ENCODE measurements around the gene SEMG2. TPM values are rescaled to one million over a fixed set of nuclear protein-coding genes. Genes with fewer than 3 reads are reported as not detected.

Gene SEMG2
- total and polyA plus RNA-seq, 10 of the 15 experiments (the other 5 are each of a cell fraction or from before 2014, with no cell fraction given) = not detected

DNA sequence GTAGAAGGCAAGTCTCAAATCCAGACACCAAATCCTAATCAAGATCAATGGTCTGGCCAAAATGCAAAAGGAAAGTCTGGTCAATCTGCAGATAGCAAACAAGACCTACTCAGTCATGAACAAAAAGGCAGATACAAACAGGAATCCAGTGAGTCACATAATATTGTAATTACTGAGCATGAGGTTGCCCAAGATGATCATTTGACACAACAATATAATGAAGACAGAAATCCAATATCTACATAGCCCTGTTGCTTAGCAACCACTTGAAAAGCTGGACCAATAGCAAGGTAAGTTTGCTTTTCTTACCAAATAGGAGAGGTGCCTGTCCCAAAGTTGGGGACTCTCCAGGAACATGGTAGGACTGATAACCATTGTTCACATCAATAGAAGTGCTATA is 2.0 kb downstream of the SEMG2 start:
- no peaks in the 10 kb centered on the region for H4K20me1 ChIP-seq (ENCODE audit: control insufficient read depth, insufficient read depth)
- TF ChIP-seq CREM (IDR thresholded peaks at IDR 0.05; ENCODE audit: low read depth) (no peak), EED (IDR thresholded peaks at IDR 0.05; ENCODE audit: low read depth) (no peak), MTA2 (IDR thresholded peaks at IDR 0.05; ENCODE audit: low read depth) (no peak)

DNA sequence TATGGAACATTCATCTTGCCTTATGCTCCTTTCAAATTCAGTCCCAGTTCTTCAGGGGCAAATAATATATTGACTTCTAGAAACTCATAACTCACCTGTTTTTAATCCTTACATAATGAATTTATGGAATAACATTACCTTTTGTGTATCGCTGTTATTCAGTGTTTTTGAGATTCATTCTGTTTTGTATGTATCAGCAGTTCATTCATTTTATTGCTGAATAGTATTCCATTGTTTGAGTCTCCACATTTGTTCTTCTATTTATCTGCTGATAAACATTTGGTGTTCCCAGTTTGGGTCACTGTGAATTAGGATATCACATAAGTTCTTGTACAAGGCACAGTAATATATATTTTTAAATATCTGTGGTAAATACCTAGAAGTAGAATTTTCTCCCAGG is 5.1 kb downstream of the SEMG2 start:
- Histone ChIP-seq H3K27ac (ENCODE audit: control insufficient read depth, insufficient read depth) (no peak overlapping the region), H3K36me3 (ENCODE audit: control insufficient read depth in 2 of 2, insufficient read depth in 2 of 2, low read length in 1 of 2) (no peaks in the 10 kb centered on the region), H4K20me1 (ENCODE audit: control insufficient read depth, insufficient read depth) (no peaks in the 10 kb centered on the region), H3K4me2 (ENCODE audit: control insufficient read depth, insufficient read depth) (no peak overlapping the region), H3K4me1 (ENCODE audit: control insufficient read depth, insufficient read depth, low read length) (no peaks in the 10 kb centered on the region), H3K9ac (ENCODE audit: control insufficient read depth, insufficient read depth, low read length) (no peak overlapping the region), H3K79me2 (ENCODE audit: control insufficient read depth, insufficient read depth, low read length) (no peaks in the 10 kb centered on the region), H3K9me3 (replicated peaks; ENCODE audit: control insufficient read depth, insufficient read depth, low read length) (no peaks in the 10 kb centered on the region), H3K4me3 (no peak overlapping the region), H3K27me3 (replicated peaks in 1 of 2; ENCODE audit: control insufficient read depth in 2 of 2, insufficient read depth in 2 of 2, low read length in 1 of 2) (no peaks in the 10 kb centered on the region; a peak in 1 of 4 replicates), H2AFZ (ENCODE audit: control insufficient read depth, low read depth, low read length) (no peak overlapping the region)
- POLR2A ChIA-PET = no interaction called here
- in situ Hi-C loops (cut with MboI) (no loop called here), intact Hi-C loops (cut with micrococcal nuclease; ENCODE audit: unreplicated experiment) (no loop called here)
- RAD21 ChIA-PET (ENCODE audit: unreplicated experiment) = no interaction called here
- SMC1A ChIA-PET (ENCODE audit: uncharacterized antibody, unreplicated experiment) = no interaction called here
- FAIRE-seq (no peak), ATAC-seq (no peak), DNase-seq (ENCODE audit: low read depth, low spot score) (no peak)
- WGBS (ENCODE audit: insufficient coverage, insufficient replicate concordance, low lambda C conversion rate, missing lambda C conversion rate) = 83% methylated on average over 1 of the region's 1 CpG
- no TSS peak for BruUV-seq (replicated peaks)
- CTCF ChIA-PET = no interaction called here
- TF ChIP-seq, protein P1, sequence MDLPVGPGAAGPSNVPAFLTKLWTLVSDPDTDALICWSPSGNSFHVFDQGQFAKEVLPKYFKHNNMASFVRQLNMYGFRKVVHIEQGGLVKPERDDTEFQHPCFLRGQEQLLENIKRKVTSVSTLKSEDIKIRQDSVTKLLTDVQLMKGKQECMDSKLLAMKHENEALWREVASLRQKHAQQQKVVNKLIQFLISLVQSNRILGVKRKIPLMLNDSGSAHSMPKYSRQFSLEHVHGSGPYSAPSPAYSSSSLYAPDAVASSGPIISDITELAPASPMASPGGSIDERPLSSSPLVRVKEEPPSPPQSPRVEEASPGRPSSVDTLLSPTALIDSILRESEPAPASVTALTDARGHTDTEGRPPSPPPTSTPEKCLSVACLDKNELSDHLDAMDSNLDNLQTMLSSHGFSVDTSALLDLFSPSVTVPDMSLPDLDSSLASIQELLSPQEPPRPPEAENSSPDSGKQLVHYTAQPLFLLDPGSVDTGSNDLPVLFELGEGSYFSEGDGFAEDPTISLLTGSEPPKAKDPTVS (IDR thresholded peaks at IDR 0.05; ENCODE audit: low read depth, low read length) = no peak
- TF ChIP-seq SIX5 (IDR thresholded peaks at IDR 0.05; ENCODE audit: low read depth, low read length, severe bottlenecking) (no peak), GATAD2B (conservative IDR thresholded peaks at IDR 0.05; ENCODE audit: low read depth) (no peak), CREB1 (IDR thresholded peaks at IDR 0.05; ENCODE audit: low read depth) (no peak), NR2C2 (IDR thresholded peaks at IDR 0.05; ENCODE audit: borderline replicate concordance, control insufficient read depth, insufficient read length, low read depth) (no peak), SREBF2 (IDR thresholded peaks at IDR 0.05; ENCODE audit: low read length) (no peak), RELA (IDR thresholded peaks at IDR 0.05; ENCODE audit: borderline replicate concordance, partially characterized antibody) (no peak)
- TF ChIP-seq, protein P2, sequence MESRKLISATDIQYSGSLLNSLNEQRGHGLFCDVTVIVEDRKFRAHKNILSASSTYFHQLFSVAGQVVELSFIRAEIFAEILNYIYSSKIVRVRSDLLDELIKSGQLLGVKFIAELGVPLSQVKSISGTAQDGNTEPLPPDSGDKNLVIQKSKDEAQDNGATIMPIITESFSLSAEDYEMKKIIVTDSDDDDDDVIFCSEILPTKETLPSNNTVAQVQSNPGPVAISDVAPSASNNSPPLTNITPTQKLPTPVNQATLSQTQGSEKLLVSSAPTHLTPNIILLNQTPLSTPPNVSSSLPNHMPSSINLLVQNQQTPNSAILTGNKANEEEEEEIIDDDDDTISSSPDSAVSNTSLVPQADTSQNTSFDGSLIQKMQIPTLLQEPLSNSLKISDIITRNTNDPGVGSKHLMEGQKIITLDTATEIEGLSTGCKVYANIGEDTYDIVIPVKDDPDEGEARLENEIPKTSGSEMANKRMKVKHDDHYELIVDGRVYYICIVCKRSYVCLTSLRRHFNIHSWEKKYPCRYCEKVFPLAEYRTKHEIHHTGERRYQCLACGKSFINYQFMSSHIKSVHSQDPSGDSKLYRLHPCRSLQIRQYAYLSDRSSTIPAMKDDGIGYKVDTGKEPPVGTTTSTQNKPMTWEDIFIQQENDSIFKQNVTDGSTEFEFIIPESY (IDR thresholded peaks at IDR 0.05) = no peak
- TF ChIP-seq, protein P3, sequence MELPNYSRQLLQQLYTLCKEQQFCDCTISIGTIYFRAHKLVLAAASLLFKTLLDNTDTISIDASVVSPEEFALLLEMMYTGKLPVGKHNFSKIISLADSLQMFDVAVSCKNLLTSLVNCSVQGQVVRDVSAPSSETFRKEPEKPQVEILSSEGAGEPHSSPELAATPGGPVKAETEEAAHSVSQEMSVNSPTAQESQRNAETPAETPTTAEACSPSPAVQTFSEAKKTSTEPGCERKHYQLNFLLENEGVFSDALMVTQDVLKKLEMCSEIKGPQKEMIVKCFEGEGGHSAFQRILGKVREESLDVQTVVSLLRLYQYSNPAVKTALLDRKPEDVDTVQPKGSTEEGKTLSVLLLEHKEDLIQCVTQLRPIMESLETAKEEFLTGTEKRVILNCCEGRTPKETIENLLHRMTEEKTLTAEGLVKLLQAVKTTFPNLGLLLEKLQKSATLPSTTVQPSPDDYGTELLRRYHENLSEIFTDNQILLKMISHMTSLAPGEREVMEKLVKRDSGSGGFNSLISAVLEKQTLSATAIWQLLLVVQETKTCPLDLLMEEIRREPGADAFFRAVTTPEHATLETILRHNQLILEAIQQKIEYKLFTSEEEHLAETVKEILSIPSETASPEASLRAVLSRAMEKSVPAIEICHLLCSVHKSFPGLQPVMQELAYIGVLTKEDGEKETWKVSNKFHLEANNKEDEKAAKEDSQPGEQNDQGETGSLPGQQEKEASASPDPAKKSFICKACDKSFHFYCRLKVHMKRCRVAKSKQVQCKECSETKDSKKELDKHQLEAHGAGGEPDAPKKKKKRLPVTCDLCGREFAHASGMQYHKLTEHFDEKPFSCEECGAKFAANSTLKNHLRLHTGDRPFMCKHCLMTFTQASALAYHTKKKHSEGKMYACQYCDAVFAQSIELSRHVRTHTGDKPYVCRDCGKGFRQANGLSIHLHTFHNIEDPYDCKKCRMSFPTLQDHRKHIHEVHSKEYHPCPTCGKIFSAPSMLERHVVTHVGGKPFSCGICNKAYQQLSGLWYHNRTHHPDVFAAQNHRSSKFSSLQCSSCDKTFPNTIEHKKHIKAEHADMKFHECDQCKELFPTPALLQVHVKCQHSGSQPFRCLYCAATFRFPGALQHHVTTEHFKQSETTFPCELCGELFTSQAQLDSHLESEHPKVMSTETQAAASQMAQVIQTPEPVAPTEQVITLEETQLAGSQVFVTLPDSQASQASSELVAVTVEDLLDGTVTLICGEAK (IDR thresholded peaks at IDR 0.05; ENCODE audit: borderline replicate concordance) = no peak

More for the DNA sequence above, 2.0 kb downstream of the SEMG2 start:
- H3K4me2 ChIP-seq (ENCODE audit: control insufficient read depth, insufficient read depth) = no peak overlapping the region
- no peaks in the 10 kb centered on the region for H3K79me2 ChIP-seq (ENCODE audit: control insufficient read depth, insufficient read depth, low read length)
- ChIA-PET RAD21 (ENCODE audit: unreplicated experiment) (no interaction called here), CTCF (no interaction called here), POLR2A (no interaction called here), SMC1A (ENCODE audit: uncharacterized antibody, unreplicated experiment) (no interaction called here)
- ATAC-seq (no peak), DNase-seq (ENCODE audit: low read depth, low spot score) (no peak), FAIRE-seq (no peak)
- H2AFZ ChIP-seq (ENCODE audit: control insufficient read depth, low read depth, low read length) = no peak overlapping the region
- in situ Hi-C loops (cut with MboI) (no loop called here), intact Hi-C loops (cut with micrococcal nuclease; ENCODE audit: unreplicated experiment) (no loop called here)
- H3K36me3 ChIP-seq (ENCODE audit: control insufficient read depth in 2 of 2, insufficient read depth in 2 of 2, low read length in 1 of 2) = no peaks in the 10 kb centered on the region
- H3K9me3 ChIP-seq (replicated peaks; ENCODE audit: control insufficient read depth, insufficient read depth, low read length) = no peaks in the 10 kb centered on the region
- no peak overlapping the region for H3K4me3 ChIP-seq
- no TSS peak for BruUV-seq (replicated peaks)
- H3K4me1 ChIP-seq (ENCODE audit: control insufficient read depth, insufficient read depth, low read length) = no peaks in the 10 kb centered on the region
- no peak overlapping the region for H3K9ac ChIP-seq (ENCODE audit: control insufficient read depth, insufficient read depth, low read length)
- peaks cover 0 to 4% of the 10 kb centered on the region in 2 experiments; a peak in 1 of 4 replicates for H3K27me3 ChIP-seq (replicated peaks in 1 of 2; ENCODE audit: control insufficient read depth in 2 of 2, insufficient read depth in 2 of 2, low read length in 1 of 2)
- no peak overlapping the region for H3K27ac ChIP-seq (ENCODE audit: control insufficient read depth, insufficient read depth)

Data from GM12878 (cell line).